ENCODE measurements around the gene KANSL1. TPM values are rescaled to one million over a fixed set of nuclear protein-coding genes. Genes with fewer than 3 reads are reported as not detected.

The KANSL1 gene
- total and polyA plus RNA-seq, 2 experiments from 2014 or later, result 49.0 to 206 TPM

DNA sequence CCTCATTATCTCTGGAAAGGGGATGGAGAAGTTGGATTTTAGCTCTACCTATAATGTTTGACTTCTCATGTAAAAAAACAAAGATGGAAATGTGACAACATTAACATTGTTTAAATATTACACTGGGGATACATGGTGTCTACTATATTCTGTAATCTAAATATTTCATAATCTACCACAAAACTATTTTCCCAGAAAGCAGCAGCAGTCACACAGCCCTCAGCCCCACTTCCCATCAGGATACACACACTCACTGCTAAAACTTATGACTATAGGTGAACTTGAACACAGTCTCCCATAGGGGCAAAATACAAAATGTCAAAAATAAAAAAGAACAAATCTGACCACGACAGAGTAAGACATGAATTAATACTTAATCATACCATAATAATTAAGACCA lies 95.7 kb downstream of the KANSL1 start:
- no peaks in the 10 kb centered on the region for H3K27me3 ChIP-seq (ENCODE audit: insufficient read depth)
- no peak overlapping the region for H3K4me3 ChIP-seq
- no peak for DNase-seq (ENCODE audit: low spot score)
- H3K27ac Mint-ChIP-seq, result no peak overlapping the region
- no peak overlapping the region for H2AFZ ChIP-seq
- H3K4me3 Mint-ChIP-seq, result no peak overlapping the region
- H3K36me3 ChIP-seq (ENCODE audit: insufficient read depth), result no peaks in the 10 kb centered on the region
- TF ChIP-seq, protein P1, sequence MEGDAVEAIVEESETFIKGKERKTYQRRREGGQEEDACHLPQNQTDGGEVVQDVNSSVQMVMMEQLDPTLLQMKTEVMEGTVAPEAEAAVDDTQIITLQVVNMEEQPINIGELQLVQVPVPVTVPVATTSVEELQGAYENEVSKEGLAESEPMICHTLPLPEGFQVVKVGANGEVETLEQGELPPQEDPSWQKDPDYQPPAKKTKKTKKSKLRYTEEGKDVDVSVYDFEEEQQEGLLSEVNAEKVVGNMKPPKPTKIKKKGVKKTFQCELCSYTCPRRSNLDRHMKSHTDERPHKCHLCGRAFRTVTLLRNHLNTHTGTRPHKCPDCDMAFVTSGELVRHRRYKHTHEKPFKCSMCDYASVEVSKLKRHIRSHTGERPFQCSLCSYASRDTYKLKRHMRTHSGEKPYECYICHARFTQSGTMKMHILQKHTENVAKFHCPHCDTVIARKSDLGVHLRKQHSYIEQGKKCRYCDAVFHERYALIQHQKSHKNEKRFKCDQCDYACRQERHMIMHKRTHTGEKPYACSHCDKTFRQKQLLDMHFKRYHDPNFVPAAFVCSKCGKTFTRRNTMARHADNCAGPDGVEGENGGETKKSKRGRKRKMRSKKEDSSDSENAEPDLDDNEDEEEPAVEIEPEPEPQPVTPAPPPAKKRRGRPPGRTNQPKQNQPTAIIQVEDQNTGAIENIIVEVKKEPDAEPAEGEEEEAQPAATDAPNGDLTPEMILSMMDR (conservative IDR thresholded peaks at IDR 0.05; ENCODE audit: low read depth in 2 of 2), result no peak
- TF ChIP-seq STAT1 (IDR thresholded peaks at IDR 0.05; ENCODE audit: unreplicated experiment), result no peak
- TF ChIP-seq, protein P2, sequence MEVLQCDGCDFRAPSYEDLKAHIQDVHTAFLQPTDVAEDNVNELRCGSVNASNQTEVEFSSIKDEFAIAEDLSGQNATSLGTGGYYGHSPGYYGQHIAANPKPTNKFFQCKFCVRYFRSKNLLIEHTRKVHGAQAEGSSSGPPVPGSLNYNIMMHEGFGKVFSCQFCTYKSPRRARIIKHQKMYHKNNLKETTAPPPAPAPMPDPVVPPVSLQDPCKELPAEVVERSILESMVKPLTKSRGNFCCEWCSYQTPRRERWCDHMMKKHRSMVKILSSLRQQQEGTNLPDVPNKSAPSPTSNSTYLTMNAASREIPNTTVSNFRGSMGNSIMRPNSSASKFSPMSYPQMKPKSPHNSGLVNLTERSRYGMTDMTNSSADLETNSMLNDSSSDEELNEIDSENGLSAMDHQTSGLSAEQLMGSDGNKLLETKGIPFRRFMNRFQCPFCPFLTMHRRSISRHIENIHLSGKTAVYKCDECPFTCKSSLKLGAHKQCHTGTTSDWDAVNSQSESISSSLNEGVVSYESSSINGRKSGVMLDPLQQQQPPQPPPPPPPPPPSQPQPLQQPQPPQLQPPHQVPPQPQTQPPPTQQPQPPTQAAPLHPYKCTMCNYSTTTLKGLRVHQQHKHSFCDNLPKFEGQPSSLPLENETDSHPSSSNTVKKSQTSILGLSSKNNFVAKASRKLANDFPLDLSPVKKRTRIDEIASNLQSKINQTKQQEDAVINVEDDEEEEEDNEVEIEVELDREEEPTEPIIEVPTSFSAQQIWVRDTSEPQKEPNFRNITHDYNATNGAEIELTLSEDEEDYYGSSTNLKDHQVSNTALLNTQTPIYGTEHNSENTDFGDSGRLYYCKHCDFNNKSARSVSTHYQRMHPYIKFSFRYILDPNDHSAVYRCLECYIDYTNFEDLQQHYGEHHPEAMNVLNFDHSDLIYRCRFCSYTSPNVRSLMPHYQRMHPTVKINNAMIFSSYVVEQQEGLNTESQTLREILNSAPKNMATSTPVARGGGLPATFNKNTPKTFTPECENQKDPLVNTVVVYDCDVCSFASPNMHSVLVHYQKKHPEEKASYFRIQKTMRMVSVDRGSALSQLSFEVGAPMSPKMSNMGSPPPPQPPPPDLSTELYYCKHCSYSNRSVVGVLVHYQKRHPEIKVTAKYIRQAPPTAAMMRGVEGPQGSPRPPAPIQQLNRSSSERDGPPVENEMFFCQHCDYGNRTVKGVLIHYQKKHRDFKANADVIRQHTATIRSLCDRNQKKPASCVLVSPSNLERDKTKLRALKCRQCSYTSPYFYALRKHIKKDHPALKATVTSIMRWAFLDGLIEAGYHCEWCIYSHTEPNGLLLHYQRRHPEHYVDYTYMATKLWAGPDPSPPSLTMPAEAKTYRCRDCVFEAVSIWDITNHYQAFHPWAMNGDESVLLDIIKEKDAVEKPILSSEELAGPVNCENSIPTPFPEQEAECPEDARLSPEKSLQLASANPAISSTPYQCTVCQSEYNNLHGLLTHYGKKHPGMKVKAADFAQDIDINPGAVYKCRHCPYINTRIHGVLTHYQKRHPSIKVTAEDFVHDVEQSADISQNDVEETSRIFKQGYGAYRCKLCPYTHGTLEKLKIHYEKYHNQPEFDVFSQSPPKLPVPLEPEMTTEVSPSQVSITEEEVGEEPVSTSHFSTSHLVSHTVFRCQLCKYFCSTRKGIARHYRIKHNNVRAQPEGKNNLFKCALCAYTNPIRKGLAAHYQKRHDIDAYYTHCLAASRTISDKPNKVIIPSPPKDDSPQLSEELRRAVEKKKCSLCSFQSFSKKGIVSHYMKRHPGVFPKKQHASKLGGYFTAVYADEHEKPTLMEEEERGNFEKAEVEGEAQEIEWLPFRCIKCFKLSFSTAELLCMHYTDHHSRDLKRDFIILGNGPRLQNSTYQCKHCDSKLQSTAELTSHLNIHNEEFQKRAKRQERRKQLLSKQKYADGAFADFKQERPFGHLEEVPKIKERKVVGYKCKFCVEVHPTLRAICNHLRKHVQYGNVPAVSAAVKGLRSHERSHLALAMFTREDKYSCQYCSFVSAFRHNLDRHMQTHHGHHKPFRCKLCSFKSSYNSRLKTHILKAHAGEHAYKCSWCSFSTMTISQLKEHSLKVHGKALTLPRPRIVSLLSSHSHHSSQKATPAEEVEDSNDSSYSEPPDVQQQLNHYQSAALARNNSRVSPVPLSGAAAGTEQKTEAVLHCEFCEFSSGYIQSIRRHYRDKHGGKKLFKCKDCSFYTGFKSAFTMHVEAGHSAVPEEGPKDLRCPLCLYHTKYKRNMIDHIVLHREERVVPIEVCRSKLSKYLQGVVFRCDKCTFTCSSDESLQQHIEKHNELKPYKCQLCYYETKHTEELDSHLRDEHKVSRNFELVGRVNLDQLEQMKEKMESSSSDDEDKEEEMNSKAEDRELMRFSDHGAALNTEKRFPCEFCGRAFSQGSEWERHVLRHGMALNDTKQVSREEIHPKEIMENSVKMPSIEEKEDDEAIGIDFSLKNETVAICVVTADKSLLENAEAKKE (CRISPR knock-in tag; IDR thresholded peaks at IDR 0.05), result no peak
- TF ChIP-seq CREB1 (CRISPR knock-in tag; IDR thresholded peaks at IDR 0.05; ENCODE audit: low read depth), result no peak
- TF ChIP-seq NANOG (IDR thresholded peaks at IDR 0.05; ENCODE audit: borderline replicate concordance), result no peak
- no peak for TF ChIP-seq EZH2phosphoT487 (IDR thresholded peaks at IDR 0.05; ENCODE audit: unreplicated experiment)
- TF ChIP-seq ZNF114 (CRISPR knock-in tag; IDR thresholded peaks at IDR 0.05), result no peak
- no peak for TF ChIP-seq ZNF331 (CRISPR knock-in tag; IDR thresholded peaks at IDR 0.05; ENCODE audit: low read depth)
- TF ChIP-seq, protein P3, sequence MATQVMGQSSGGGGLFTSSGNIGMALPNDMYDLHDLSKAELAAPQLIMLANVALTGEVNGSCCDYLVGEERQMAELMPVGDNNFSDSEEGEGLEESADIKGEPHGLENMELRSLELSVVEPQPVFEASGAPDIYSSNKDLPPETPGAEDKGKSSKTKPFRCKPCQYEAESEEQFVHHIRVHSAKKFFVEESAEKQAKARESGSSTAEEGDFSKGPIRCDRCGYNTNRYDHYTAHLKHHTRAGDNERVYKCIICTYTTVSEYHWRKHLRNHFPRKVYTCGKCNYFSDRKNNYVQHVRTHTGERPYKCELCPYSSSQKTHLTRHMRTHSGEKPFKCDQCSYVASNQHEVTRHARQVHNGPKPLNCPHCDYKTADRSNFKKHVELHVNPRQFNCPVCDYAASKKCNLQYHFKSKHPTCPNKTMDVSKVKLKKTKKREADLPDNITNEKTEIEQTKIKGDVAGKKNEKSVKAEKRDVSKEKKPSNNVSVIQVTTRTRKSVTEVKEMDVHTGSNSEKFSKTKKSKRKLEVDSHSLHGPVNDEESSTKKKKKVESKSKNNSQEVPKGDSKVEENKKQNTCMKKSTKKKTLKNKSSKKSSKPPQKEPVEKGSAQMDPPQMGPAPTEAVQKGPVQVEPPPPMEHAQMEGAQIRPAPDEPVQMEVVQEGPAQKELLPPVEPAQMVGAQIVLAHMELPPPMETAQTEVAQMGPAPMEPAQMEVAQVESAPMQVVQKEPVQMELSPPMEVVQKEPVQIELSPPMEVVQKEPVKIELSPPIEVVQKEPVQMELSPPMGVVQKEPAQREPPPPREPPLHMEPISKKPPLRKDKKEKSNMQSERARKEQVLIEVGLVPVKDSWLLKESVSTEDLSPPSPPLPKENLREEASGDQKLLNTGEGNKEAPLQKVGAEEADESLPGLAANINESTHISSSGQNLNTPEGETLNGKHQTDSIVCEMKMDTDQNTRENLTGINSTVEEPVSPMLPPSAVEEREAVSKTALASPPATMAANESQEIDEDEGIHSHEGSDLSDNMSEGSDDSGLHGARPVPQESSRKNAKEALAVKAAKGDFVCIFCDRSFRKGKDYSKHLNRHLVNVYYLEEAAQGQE (IDR thresholded peaks at IDR 0.05; ENCODE audit: unreplicated experiment), result no peak
- TF ChIP-seq POLR2AphosphoS5 (IDR thresholded peaks at IDR 0.05; ENCODE audit: low read depth), result no peak
- TF ChIP-seq EZH2 (IDR thresholded peaks at IDR 0.05; ENCODE audit: low read depth, unreplicated experiment), result no peak
- TF ChIP-seq, protein P4, sequence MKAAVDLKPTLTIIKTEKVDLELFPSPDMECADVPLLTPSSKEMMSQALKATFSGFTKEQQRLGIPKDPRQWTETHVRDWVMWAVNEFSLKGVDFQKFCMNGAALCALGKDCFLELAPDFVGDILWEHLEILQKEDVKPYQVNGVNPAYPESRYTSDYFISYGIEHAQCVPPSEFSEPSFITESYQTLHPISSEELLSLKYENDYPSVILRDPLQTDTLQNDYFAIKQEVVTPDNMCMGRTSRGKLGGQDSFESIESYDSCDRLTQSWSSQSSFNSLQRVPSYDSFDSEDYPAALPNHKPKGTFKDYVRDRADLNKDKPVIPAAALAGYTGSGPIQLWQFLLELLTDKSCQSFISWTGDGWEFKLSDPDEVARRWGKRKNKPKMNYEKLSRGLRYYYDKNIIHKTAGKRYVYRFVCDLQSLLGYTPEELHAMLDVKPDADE (IDR thresholded peaks at IDR 0.05), result no peak
- H3K4me2 ChIP-seq, result no peak overlapping the region
- peaks cover 94% of the 10 kb centered on the region for H3K79me2 ChIP-seq (replicated peaks; ENCODE audit: insufficient read depth)
- peaks cover 38% of the 10 kb centered on the region for H4K20me1 ChIP-seq (replicated peaks; ENCODE audit: insufficient read depth)
- no peak for ATAC-seq
- no peak overlapping the region for H3K27ac ChIP-seq (ENCODE audit: low read depth)
- H3K4me1 Mint-ChIP-seq, result peaks cover 26% of the 10 kb centered on the region
- no peaks in the 10 kb centered on the region for H3K9me3 Mint-ChIP-seq
- H3K4me1 ChIP-seq (ENCODE audit: insufficient read depth), result peaks cover 23% of the 10 kb centered on the region
- H3K27me3 Mint-ChIP-seq (ENCODE audit: insufficient read depth, low read depth, poor library complexity), result peaks cover 3% of the 10 kb centered on the region
- peaks cover 10% of the 10 kb centered on the region for H3K36me3 Mint-ChIP-seq (ENCODE audit: low read depth)
- H3K9me2 ChIP-seq (ENCODE audit: insufficient read depth), result no peaks in the 10 kb centered on the region
- H3F3A ChIP-seq (replicated peaks; ENCODE audit: low read depth), result no peaks in the 10 kb centered on the region
